ENCODE results near the gene SLC30A2. TPM values are rescaled to one million over a fixed set of nuclear protein-coding genes. Genes with fewer than 3 reads are reported as not detected.

The SLC30A2 gene
- total RNA-seq, 1 donor from 2014 or later = 4.4 TPM

- Mint-ChIP-seq H3K27me3 (peaks cover 56% of the 10 kb centered on the region), H3K4me1 (ENCODE audit: unreplicated experiment) (peaks cover 10% of the 10 kb centered on the region), H3K9me3 (no peaks in the 10 kb centered on the region), H3K4me3 (peak overlapping the region; percentile 80), H3K36me3 (no peaks in the 10 kb centered on the region), H3K27ac (peak overlapping the region; percentile 83)
- no peak for DNase-seq (ENCODE audit: extremely low spot score, unreplicated experiment)
- no peak for TF ChIP-seq CTCF (conservative IDR thresholded peaks at IDR 0.05)
Measured at GRCh38 chr1:26050248-26050640, 4.3 kb upstream of the SLC30A2 start.

GRCh38 chr1:26049531-26050247, 3.8 kb upstream of the SLC30A2 start:
- no peak for TF ChIP-seq CTCF (conservative IDR thresholded peaks at IDR 0.05)
- Mint-ChIP-seq H3K9me3 (no peaks in the 10 kb centered on the region), H3K36me3 (no peaks in the 10 kb centered on the region), H3K27me3 (peaks cover 61% of the 10 kb centered on the region), H3K4me1 (ENCODE audit: unreplicated experiment) (peaks cover 13% of the 10 kb centered on the region), H3K4me3 (peak overlapping the region; percentile 80), H3K27ac (peak overlapping the region; percentile 83)
- DNase-seq (ENCODE audit: extremely low spot score, unreplicated experiment) = no peak

- Mint-ChIP-seq H3K4me3 (peak overlapping the region; percentile 77), H3K36me3 (no peaks in the 10 kb centered on the region), H3K27ac (peak overlapping the region; percentile 70), H3K9me3 (no peaks in the 10 kb centered on the region), H3K4me1 (ENCODE audit: unreplicated experiment) (peaks cover 10% of the 10 kb centered on the region), H3K27me3 (peaks cover 79% of the 10 kb centered on the region)
- DNase-seq (ENCODE audit: extremely low spot score, unreplicated experiment) = no peak
- TF ChIP-seq CTCF (conservative IDR thresholded peaks at IDR 0.05) = no peak
Measured at GRCh38 chr1:26047278-26047874, 1.5 kb upstream of the SLC30A2 start.

- peak overlapping the region; percentile 77 for H3K4me3 Mint-ChIP-seq
- H3K27me3 Mint-ChIP-seq = peaks cover 82% of the 10 kb centered on the region
- TF ChIP-seq CTCF (conservative IDR thresholded peaks at IDR 0.05) = no peak
- no peaks in the 10 kb centered on the region for H3K9me3 Mint-ChIP-seq
- no peak for DNase-seq (ENCODE audit: extremely low spot score, unreplicated experiment)
- peak overlapping the region; percentile 70 for H3K27ac Mint-ChIP-seq
- no peaks in the 10 kb centered on the region for H3K36me3 Mint-ChIP-seq
- H3K4me1 Mint-ChIP-seq (ENCODE audit: unreplicated experiment) = peaks cover 10% of the 10 kb centered on the region
Measured at GRCh38 chr1:26046246-26047095, 553 bp upstream of the SLC30A2 start.

GRCh38 chr1:26044971-26045721, 772 bp downstream of the SLC30A2 start:
- H3K27ac Mint-ChIP-seq = peak overlapping the region; percentile 82
- peaks cover 73% of the 10 kb centered on the region for H3K27me3 Mint-ChIP-seq
- no peaks in the 10 kb centered on the region for H3K36me3 Mint-ChIP-seq
- H3K9me3 Mint-ChIP-seq = no peaks in the 10 kb centered on the region
- DNase-seq (ENCODE audit: extremely low spot score, unreplicated experiment) = no peak
- no peak for TF ChIP-seq CTCF (conservative IDR thresholded peaks at IDR 0.05)
- peak overlapping the region; percentile 87 for H3K4me3 Mint-ChIP-seq
- peaks cover 8% of the 10 kb centered on the region for H3K4me1 Mint-ChIP-seq (ENCODE audit: unreplicated experiment)
